HepG2 (cell line): ENCODE measurements around the gene FHL5. TPM values are rescaled to one million over a fixed set of nuclear protein-coding genes. Genes with fewer than 3 reads are reported as not detected.

Experiments
- FOXM1 ChIP-seq: sonication (generic); formaldehyde crosslinking; IDR thresholded peaks from 2 replicates; pipeline ENCODE4 v1.5.0; 2020; ENCODE audit warnings: missing genetic modification reagents
- KIAA2018 ChIP-seq: sonication (generic); formaldehyde crosslinking; IDR thresholded peaks from 2 replicates; pipeline ENCODE4 v1.5.0; 2020; ENCODE audit warnings: mild to moderate bottlenecking, missing genetic modification reagents, borderline replicate concordance
- ZBED4 ChIP-seq: sonication (generic); formaldehyde crosslinking; IDR thresholded peaks from 2 replicates; pipeline ENCODE4 v1.4.0; 2020; ENCODE audit warnings: missing genetic modification reagents, borderline replicate concordance
- ZHX2 ChIP-seq, 2 experiments: sonication (generic) in 1 of 2; formaldehyde crosslinking in 1 of 2; IDR thresholded peaks; 2 replicates each; pipeline versions ENCODE4 v1.6.1 to v1.9.0; 2014 to 2022; ENCODE audit warnings: antibody characterized with exemption in 1 of 2, borderline replicate concordance in 1 of 2, inconsistent platforms in 1 of 2, low read depth in 1 of 2, missing genetic modification reagents in 1 of 2
- ZNF17 ChIP-seq: sonication (generic); formaldehyde crosslinking; IDR thresholded peaks from 2 replicates; pipeline ENCODE4 v1.5.0; 2020; ENCODE audit warnings: mild to moderate bottlenecking, missing genetic modification reagents
- ZNF282 ChIP-seq: fragments of 450-650 bp; IDR thresholded peaks from 2 replicates; pipeline ENCODE4 v1.6.1; 2018; ENCODE audit not compliant: partially characterized antibody
- ZNF496 ChIP-seq: sonication (generic); formaldehyde crosslinking; IDR thresholded peaks from 2 replicates; pipeline ENCODE4 v1.8.1; 2023; ENCODE audit warnings: mild to moderate bottlenecking, moderate library complexity, missing genetic modification reagents; ENCODE audit not compliant: insufficient replicate concordance
- ZNF543 ChIP-seq: sonication (generic); formaldehyde crosslinking; IDR thresholded peaks from 2 replicates; pipeline ENCODE4 v1.4.0; 2020; ENCODE audit warnings: mild to moderate bottlenecking, missing genetic modification reagents
- polyA plus RNA-seq, 8 experiments: library from polyadenylated mRNA; depleted of rRNA in 3 of 8; stranded (reverse) in 7 of 8; unstranded in 1 of 8; fragments of >200 nt; fragmentation: Illumina TruSeq in 4 of 8; extraction: Trizol in 4 of 8; gene quantifications; 2 replicates each; pipeline versions ENCODE4 v1.2.1 to v1.2.3, GENCODE V29; 2011 to 2016; ENCODE audit warnings: low read depth in 4 of 8, missing spikeins in 1 of 8, mixed read lengths in 1 of 8; ENCODE audit not compliant: insufficient read depth in 1 of 8
- total RNA-seq, 5 experiments: library from RNA; depleted of rRNA; stranded (reverse); fragments of >200 nt; fragmentation: Illumina TruSeq; extraction: Trizol; gene quantifications; 2 replicates each; pipeline ENCODE4 v1.2.3, GENCODE V29; 2016; ENCODE audit warnings: low read depth in 1 of 5

Gene FHL5
- total and polyA plus RNA-seq, 2 of the 13 experiments (the other 11 are each of a cell fraction or from before 2014, with no cell fraction given) = not detected

GRCh38 chr6:96521644-96522464 lies 41.1 kb upstream of the FHL5 start, which contains the start of gene UFL1 (continued):
- TF ChIP-seq ZHX2 (IDR thresholded peaks at IDR 0.05; ENCODE audit: low read depth) (0 out of 2 replicates have a peak, but pooled peaks have one; percentile 21), ZHX2 (CRISPR knock-in tag; IDR thresholded peaks at IDR 0.05; ENCODE audit: borderline replicate concordance) (no peak), ZNF17 (no peak), ZNF496 (no peak), ZNF543 (CRISPR knock-in tag) (peak; percentile 93; the same call in 1 of the 2 replicates), FOXM1 (CRISPR knock-in tag) (no peak), ZBED4 (peak; percentile 26; the same call in 1 of the 2 replicates), ZNF282 (no peak), KIAA2018 (CRISPR knock-in tag) (0 out of 2 replicates have a peak, but pooled peaks have one; percentile 90)
